ENCODE results near the gene SPOCD1.

SPOCD1 gene

GRCh38 chr1:31768407-31768907 is 47.4 kb downstream of the SPOCD1 start:
- H3K4me1 ChIP-seq (ENCODE audit: insufficient read depth, low read length), result peaks cover 9% of the 10 kb centered on the region; the same call in 1 of the 2 replicates
- H3K4me3 ChIP-seq (ENCODE audit: low read length), result no peak overlapping the region
- H3K9ac ChIP-seq (ENCODE audit: low read depth, low read length), result no peak overlapping the region
- no peaks in the 10 kb centered on the region for H3K36me3 ChIP-seq (ENCODE audit: insufficient read depth, low read length)
- no peak overlapping the region for H3K27ac ChIP-seq (ENCODE audit: low read depth, low read length)
- 65% methylated on average over 2 of the region's 2 CpGs for WGBS
- peaks cover 50% of the 10 kb centered on the region for H3K27me3 ChIP-seq (ENCODE audit: insufficient read depth, low read length)
- no peaks in the 10 kb centered on the region for H3K9me3 ChIP-seq (ENCODE audit: insufficient read depth, low read depth, low read length)

- no peak overlapping the region for H3K9ac ChIP-seq (ENCODE audit: low read depth, low read length)
- peaks cover 10% of the 10 kb centered on the region; the same call in 1 of the 2 replicates for H3K4me1 ChIP-seq (ENCODE audit: insufficient read depth, low read length)
- H3K27me3 ChIP-seq (ENCODE audit: insufficient read depth, low read length), result peaks cover 49% of the 10 kb centered on the region
- WGBS, result 81% methylated on average over 7 of the region's 7 CpGs
- H3K4me3 ChIP-seq (ENCODE audit: low read length), result no peak overlapping the region
- no peaks in the 10 kb centered on the region for H3K36me3 ChIP-seq (ENCODE audit: insufficient read depth, low read length)
- H3K27ac ChIP-seq (ENCODE audit: low read depth, low read length), result no peak overlapping the region
- no peaks in the 10 kb centered on the region for H3K9me3 ChIP-seq (ENCODE audit: insufficient read depth, low read depth, low read length)
These were observed 48.6 kb downstream of the SPOCD1 start for GRCh38 chr1:31767225-31767624.

- no peak overlapping the region for H3K9ac ChIP-seq (ENCODE audit: low read depth, low read length)
- H3K27me3 ChIP-seq (ENCODE audit: insufficient read depth, low read length), result peaks cover 41% of the 10 kb centered on the region
- H3K4me1 ChIP-seq (ENCODE audit: insufficient read depth, low read length), result peaks cover 21% of the 10 kb centered on the region
- H3K9me3 ChIP-seq (ENCODE audit: insufficient read depth, low read depth, low read length), result no peaks in the 10 kb centered on the region
- no peaks in the 10 kb centered on the region for H3K36me3 ChIP-seq (ENCODE audit: insufficient read depth, low read length)
- 80% methylated on average over 4 of the region's 6 CpGs for WGBS
- no peak overlapping the region for H3K27ac ChIP-seq (ENCODE audit: low read depth, low read length)
- no peak overlapping the region for H3K4me3 ChIP-seq (ENCODE audit: low read length)
These were observed 50.3 kb downstream of the SPOCD1 start for GRCh38 chr1:31765516-31765915.

DNA sequence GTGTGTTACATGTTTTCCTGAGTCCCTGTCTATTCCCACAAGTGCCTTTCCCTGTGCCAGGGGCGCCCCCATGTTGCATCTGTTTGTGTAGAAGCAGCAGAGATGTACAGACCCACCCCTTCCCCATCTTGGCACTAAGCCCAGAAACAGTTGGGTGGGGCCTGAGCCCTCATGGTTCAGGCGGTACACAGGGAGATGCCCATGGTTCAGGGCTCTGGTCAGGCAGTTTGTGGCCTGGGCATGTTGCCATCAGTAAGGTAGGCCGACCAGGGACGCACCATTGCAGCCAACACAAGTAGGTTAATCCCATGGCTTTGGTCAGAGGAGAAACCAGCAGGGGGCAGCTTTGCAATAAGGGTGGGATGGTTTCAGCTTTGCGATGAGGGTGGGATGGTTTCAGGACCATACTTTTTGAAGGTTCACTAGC is 50.8 kb downstream of the SPOCD1 start:
- H3K9ac ChIP-seq (ENCODE audit: low read depth, low read length), result no peak overlapping the region
- H3K27ac ChIP-seq (ENCODE audit: low read depth, low read length), result no peak overlapping the region
- peaks cover 36% of the 10 kb centered on the region for H3K27me3 ChIP-seq (ENCODE audit: insufficient read depth, low read length)
- H3K9me3 ChIP-seq (ENCODE audit: insufficient read depth, low read depth, low read length), result no peaks in the 10 kb centered on the region
- no peak overlapping the region for H3K4me3 ChIP-seq (ENCODE audit: low read length)
- H3K4me1 ChIP-seq (ENCODE audit: insufficient read depth, low read length), result peaks cover 21% of the 10 kb centered on the region
- no peaks in the 10 kb centered on the region for H3K36me3 ChIP-seq (ENCODE audit: insufficient read depth, low read length)
- 51% methylated on average over 5 of the region's 5 CpGs for WGBS

DNA sequence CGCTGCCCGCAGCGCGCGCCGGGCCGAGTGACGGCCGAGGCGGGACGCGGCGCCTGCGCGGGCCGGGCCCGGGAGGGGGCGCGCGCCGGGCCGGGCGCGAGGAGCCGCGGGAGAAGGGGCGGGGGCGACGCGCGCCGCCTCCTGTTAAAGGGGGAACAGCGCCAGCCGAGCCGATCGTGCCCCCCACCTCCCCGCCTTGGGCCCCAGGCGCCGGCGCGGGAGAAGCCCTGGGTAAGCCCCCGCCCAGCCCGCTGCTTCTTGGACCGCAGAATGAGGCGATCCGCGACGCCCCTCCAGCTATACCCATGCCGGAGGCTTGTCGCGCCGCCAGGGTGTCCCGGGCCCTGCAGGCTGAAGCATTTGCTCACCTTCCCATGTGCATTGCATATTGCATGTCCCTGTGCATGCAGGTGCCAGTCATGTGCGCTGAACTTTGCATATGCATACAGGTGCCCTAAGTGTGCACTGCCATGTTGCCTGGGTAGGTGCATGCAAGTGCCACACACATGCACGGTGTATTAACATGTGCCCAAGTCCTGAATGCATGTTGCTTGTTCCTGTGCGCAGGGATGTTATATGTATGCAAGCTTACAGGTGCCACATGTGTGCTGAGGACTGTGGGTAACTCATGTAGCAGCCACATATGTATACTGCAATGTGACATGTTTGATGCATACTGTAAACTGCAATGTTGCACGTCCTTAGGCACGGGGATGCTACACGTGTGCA is 51.3 kb downstream of the SPOCD1 start, which contains the start of gene ADGRB2:
Gene ADGRB2, minus strand, starts transcription at position 29 of the 729 bp plus-strand sequence. CDS start 7,119 bp downstream, outside the sequence.
- Histone ChIP-seq H3K4me1 (ENCODE audit: insufficient read depth, low read length) (peaks cover 21% of the 10 kb centered on the region), H3K9me3 (ENCODE audit: insufficient read depth, low read depth, low read length) (no peaks in the 10 kb centered on the region), H3K9ac (ENCODE audit: low read depth, low read length) (no peak within 1 kb of the TSS)

GRCh38 chr1:31763671-31764311 is 52.0 kb downstream of the SPOCD1 start:
- Histone ChIP-seq H3K4me3 (ENCODE audit: low read length) (peak overlapping the region; percentile 59), H3K27me3 (ENCODE audit: insufficient read depth, low read length) (peaks cover 33% of the 10 kb centered on the region)

More for the DNA sequence above, 51.3 kb downstream of the SPOCD1 start, which contains the start of gene ADGRB2:
- Histone ChIP-seq H3K4me3 (ENCODE audit: low read length) (peak within 1 kb of the TSS; percentile 59), H3K27ac (ENCODE audit: low read depth, low read length) (no peak within 1 kb of the TSS), H3K36me3 (ENCODE audit: insufficient read depth, low read length) (no peaks in the 10 kb centered on the region), H3K27me3 (ENCODE audit: insufficient read depth, low read length) (peaks cover 33% of the 10 kb centered on the region)
- 6% methylated on average over 59 of the region's 59 CpGs for WGBS

DNA sequence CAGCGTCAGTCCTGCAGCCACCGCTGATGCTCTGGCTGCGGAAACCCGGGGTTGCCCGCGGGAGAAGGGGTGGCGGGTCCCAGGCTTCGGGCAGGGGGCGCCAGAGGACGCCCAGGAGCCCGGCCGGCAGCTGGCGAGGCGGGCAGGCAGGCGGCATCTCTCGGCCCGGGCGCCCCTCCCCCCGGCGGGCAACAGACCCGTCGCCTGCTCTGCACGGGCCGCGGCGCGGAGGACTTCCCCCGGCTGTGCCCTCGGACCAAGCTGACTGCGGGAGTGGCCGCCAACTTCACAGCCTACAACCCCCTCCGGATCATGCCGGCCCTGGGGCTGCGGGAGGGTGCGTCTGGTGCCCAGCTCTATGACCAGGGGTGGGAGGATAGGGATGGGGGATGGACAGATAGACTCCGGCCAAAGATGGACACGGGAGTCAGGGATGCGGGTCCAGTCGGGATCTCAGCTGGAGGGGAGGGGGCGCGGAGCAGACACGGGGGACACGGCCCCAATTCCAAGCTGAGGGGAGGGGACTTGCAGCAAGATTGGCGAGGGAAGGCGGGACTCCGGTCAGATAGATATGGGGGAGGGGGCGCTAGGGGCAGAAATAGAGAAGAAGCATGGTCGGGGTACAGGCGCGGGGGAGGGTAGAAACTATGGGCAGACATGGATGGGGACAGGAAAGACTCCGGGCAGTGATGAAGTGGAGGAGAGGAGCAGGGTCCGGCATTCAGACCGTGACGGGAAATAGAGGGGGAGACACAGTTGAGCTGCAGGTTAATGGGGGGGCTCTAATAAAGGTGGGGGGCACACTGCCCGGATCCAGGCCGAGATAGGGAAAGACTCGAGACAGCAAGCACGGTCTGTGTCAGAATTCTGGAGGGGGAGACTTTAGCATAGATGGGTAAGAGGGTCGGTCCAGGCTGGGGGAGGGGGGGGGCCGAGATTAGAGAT is 52.8 kb downstream of the SPOCD1 start:
- Histone ChIP-seq H3K4me3 (ENCODE audit: low read length) (peak overlapping the region; percentile 59), H3K9ac (ENCODE audit: low read depth, low read length) (no peak overlapping the region), H3K4me1 (ENCODE audit: insufficient read depth, low read length) (peaks cover 28% of the 10 kb centered on the region), H3K9me3 (ENCODE audit: insufficient read depth, low read depth, low read length) (no peaks in the 10 kb centered on the region), H3K27ac (ENCODE audit: low read depth, low read length) (no peak overlapping the region), H3K27me3 (ENCODE audit: insufficient read depth, low read length) (peaks cover 33% of the 10 kb centered on the region), H3K36me3 (ENCODE audit: insufficient read depth, low read length) (no peaks in the 10 kb centered on the region)
- under 1% methylated on average over 60 of the region's 60 CpGs for WGBS

More at GRCh38 chr1:31763671-31764311, 52.0 kb downstream of the SPOCD1 start:
- Histone ChIP-seq H3K36me3 (ENCODE audit: insufficient read depth, low read length) (no peaks in the 10 kb centered on the region), H3K4me1 (ENCODE audit: insufficient read depth, low read length) (peaks cover 26% of the 10 kb centered on the region), H3K9ac (ENCODE audit: low read depth, low read length) (no peak overlapping the region), H3K27ac (ENCODE audit: low read depth, low read length) (no peak overlapping the region), H3K9me3 (ENCODE audit: insufficient read depth, low read depth, low read length) (no peaks in the 10 kb centered on the region)
- WGBS, result under 1% methylated on average over 93 of the region's 93 CpGs

- WGBS, result 29% methylated on average over 7 of the region's 7 CpGs
- peaks cover 28% of the 10 kb centered on the region for H3K4me1 ChIP-seq (ENCODE audit: insufficient read depth, low read length)
- H3K36me3 ChIP-seq (ENCODE audit: insufficient read depth, low read length), result no peaks in the 10 kb centered on the region
- H3K4me3 ChIP-seq (ENCODE audit: low read length), result no peak overlapping the region
- peaks cover 33% of the 10 kb centered on the region for H3K27me3 ChIP-seq (ENCODE audit: insufficient read depth, low read length)
- H3K27ac ChIP-seq (ENCODE audit: low read depth, low read length), result no peak overlapping the region
- no peaks in the 10 kb centered on the region for H3K9me3 ChIP-seq (ENCODE audit: insufficient read depth, low read depth, low read length)
- H3K9ac ChIP-seq (ENCODE audit: low read depth, low read length), result no peak overlapping the region
These were observed 53.5 kb downstream of the SPOCD1 start for GRCh38 chr1:31762323-31762722.

- Histone ChIP-seq H3K27ac (ENCODE audit: low read depth, low read length) (no peak overlapping the region), H3K4me1 (ENCODE audit: insufficient read depth, low read length) (peaks cover 28% of the 10 kb centered on the region), H3K9ac (ENCODE audit: low read depth, low read length) (no peak overlapping the region), H3K4me3 (ENCODE audit: low read length) (no peak overlapping the region), H3K36me3 (ENCODE audit: insufficient read depth, low read length) (no peaks in the 10 kb centered on the region), H3K27me3 (ENCODE audit: insufficient read depth, low read length) (peaks cover 33% of the 10 kb centered on the region), H3K9me3 (ENCODE audit: insufficient read depth, low read depth, low read length) (no peaks in the 10 kb centered on the region)
- 56% methylated on average over 4 of the region's 6 CpGs for WGBS
These were observed 53.9 kb downstream of the SPOCD1 start for GRCh38 chr1:31761883-31762282.

- Histone ChIP-seq H3K9ac (ENCODE audit: low read depth, low read length) (peak overlapping the region; percentile 72), H3K4me3 (ENCODE audit: low read length) (peak overlapping the region; percentile 85), H3K9me3 (ENCODE audit: insufficient read depth, low read depth, low read length) (no peaks in the 10 kb centered on the region), H3K36me3 (ENCODE audit: insufficient read depth, low read length) (no peaks in the 10 kb centered on the region), H3K27ac (ENCODE audit: low read depth, low read length) (peak overlapping the region; percentile 74), H3K27me3 (ENCODE audit: insufficient read depth, low read length) (peaks cover 33% of the 10 kb centered on the region), H3K4me1 (ENCODE audit: insufficient read depth, low read length) (peaks cover 28% of the 10 kb centered on the region)
- under 1% methylated on average over 63 of the region's 63 CpGs for WGBS
These were observed 55.1 kb downstream of the SPOCD1 start for GRCh38 chr1:31760471-31761470.

Measured in HUES64 (cell line).